H1 (cell line): ENCODE measurements around the gene QRICH2. TPM values are rescaled to one million over a fixed set of nuclear protein-coding genes. Genes with fewer than 3 reads are reported as not detected.

ENCODE experiments used
- ATF3 ChIP-seq: IDR thresholded peaks from 2 replicates; pipeline ENCODE4 v1.6.1; 2011; ENCODE audit warnings: low read depth, mild to moderate bottlenecking, low read length; ENCODE audit not compliant: insufficient read depth
- BRCA1 ChIP-seq: IDR thresholded peaks from 2 replicates; pipeline ENCODE4 v1.6.1; 2012; ENCODE audit warnings: low read depth, low read length, improper control_type of control experiment
- CREB1 ChIP-seq: IDR thresholded peaks from 2 replicates; pipeline ENCODE4 v1.6.1; 2012; ENCODE audit warnings: inconsistent platforms
- HDAC2 ChIP-seq, 2 experiments: fragments of 300-600 bp in 1 of 2; sonication (generic) in 1 of 2; IDR thresholded peaks; 2 replicates each; pipeline ENCODE4 v1.6.1; 2011 to 2012; ENCODE audit warnings: low read depth in 2 of 2, low read length in 2 of 2, mild to moderate bottlenecking in 2 of 2, moderate library complexity in 2 of 2, borderline replicate concordance in 1 of 2, inconsistent platforms in 1 of 2
- KDM5A ChIP-seq: fragments of 200-600 bp; IDR thresholded peaks from 2 replicates; pipeline ENCODE4 v1.7.1; 2012; ENCODE audit warnings: mild to moderate bottlenecking, low read length, inconsistent platforms, mixed read lengths
- PHF8 ChIP-seq: fragments of 200-600 bp; sonication (generic); conservative IDR thresholded peaks from 2 replicates; pipeline ENCODE4 v1.7.1; 2012; ENCODE audit warnings: low read depth, mild to moderate bottlenecking, inconsistent platforms, low read length, moderate library complexity
- polyA plus RNA-seq, 7 experiments: library from polyadenylated mRNA; depleted of rRNA in 3 of 7; stranded (reverse) in 5 of 7; unstranded in 2 of 7; fragments of >200 nt in 5 of 7; fragments of 200-250 nt in 2 of 7; gene quantifications; 1 replicate in 5 of 7; 2 replicates in 1 of 7; 4 replicates in 1 of 7; pipeline versions ENCODE4 v1.2.1 to v1.2.3, GENCODE V29; 2011 to 2013; ENCODE audit warnings: missing spikeins in 2 of 7, mixed read lengths in 2 of 7
- total RNA-seq: library from RNA; stranded (reverse); fragmentation: NEBNext Ultra II Directional; extraction: Animal tissue kit (Norgen Biotek cat#: 25700); gene quantifications from 2 replicates; pipeline ENCODE4 v1.2.1, GENCODE V29; 2021

QRICH2 gene
- total and polyA plus RNA-seq, 2 of the 8 experiments (the other 6 are each of a cell fraction or from before 2014, with no cell fraction given), result 2.8 to 3.8 TPM

GRCh38 chr17:76329664-76330063, 21.6 kb upstream of the QRICH2 start (continued):
- TF ChIP-seq BRCA1 (no peak), CREB1 (no peak), KDM5A (no peak), HDAC2 (IDR thresholded peaks at IDR 0.05; ENCODE audit: borderline replicate concordance in 1 of 2, low read depth in 2 of 2, low read length in 2 of 2) (no peak), ATF3 (no peak), PHF8 (no peak)
